CD14-positive monocyte (primary cell): ENCODE measurements around the gene FGF14. TPM values are rescaled to one million over a fixed set of nuclear protein-coding genes. Genes with fewer than 3 reads are reported as not detected.

Source experiments
- DNase-seq, 3 donors: peaks; one replicate each; pipeline ENCODE4 v3.0.0-alpha.2; 2011 to 2022
- H2AFZ ChIP-seq: 2 replicates; pipeline ENCODE4 v1.6.0; 2012; ENCODE audit warnings: mild to moderate bottlenecking, low read depth, low read length, inconsistent platforms; ENCODE audit not compliant: insufficient read depth, poor library complexity, severe bottlenecking
- H3K27ac ChIP-seq, 2 donors: 1 replicate in 1 of 2; 2 replicates in 1 of 2; pipeline ENCODE4 v1.5.1; 2012 to 2013; ENCODE audit warnings: low read length in 2 of 2, control low read depth in 1 of 2, inconsistent platforms in 1 of 2, low read depth in 1 of 2, mild to moderate bottlenecking in 1 of 2
- H3K27me3 ChIP-seq, 2 donors: one replicate each; pipeline versions ENCODE4 v1.6.0 to v1.6.1; 2011 to 2013; ENCODE audit warnings: low read length in 2 of 2; ENCODE audit not compliant: control insufficient read depth in 2 of 2, insufficient read depth in 2 of 2
- H3K36me3 ChIP-seq, 2 donors: replicated peaks in 1 of 2; 1 replicate in 1 of 2; 2 replicates in 1 of 2; pipeline versions ENCODE4 v1.5.1 to v1.6.1; 2012 to 2013; ENCODE audit warnings: low read length in 2 of 2, control low read depth in 1 of 2, inconsistent platforms in 1 of 2, mild to moderate bottlenecking in 1 of 2; ENCODE audit not compliant: insufficient read depth in 2 of 2, control insufficient read depth in 1 of 2
- H3K4me1 ChIP-seq, 2 donors: 1 replicate in 1 of 2; 2 replicates in 1 of 2; pipeline versions ENCODE4 v1.5.1 to v1.6.1; 2012 to 2013; ENCODE audit warnings: low read length in 2 of 2, control low read depth in 1 of 2, inconsistent platforms in 1 of 2, mild to moderate bottlenecking in 1 of 2, moderate library complexity in 1 of 2; ENCODE audit not compliant: insufficient read depth in 2 of 2, control insufficient read depth in 1 of 2
- H3K4me2 ChIP-seq: replicated peaks from 2 replicates; pipeline ENCODE3; 2012; ENCODE audit warnings: low read length, moderate library complexity, mild to moderate bottlenecking; ENCODE audit not compliant: poor library complexity, severe bottlenecking; ENCODE audit errors: extremely low read depth
- H3K4me3 ChIP-seq, 3 experiments: fragments of 200-600 bp in 1 of 3; sonication (generic) in 1 of 3; replicated peaks in 1 of 3; 1 replicate in 2 of 3; 2 replicates in 1 of 3; pipeline ENCODE4 v1.5.1; 2011 to 2013; ENCODE audit warnings: low read length in 3 of 3, mild to moderate bottlenecking in 3 of 3, control low read depth in 2 of 3, low read depth in 2 of 3, inconsistent platforms in 1 of 3, moderate library complexity in 1 of 3
- H3K79me2 ChIP-seq: 2 replicates; pipeline ENCODE4 v1.6.0; 2012; ENCODE audit warnings: mild to moderate bottlenecking, control low read depth, inconsistent platforms, low read length, moderate library complexity; ENCODE audit not compliant: insufficient read depth
- H3K9ac ChIP-seq: 2 replicates; pipeline ENCODE4 v1.6.0; 2017; ENCODE audit warnings: low read length, mild to moderate bottlenecking; ENCODE audit not compliant: insufficient read depth, poor library complexity, severe bottlenecking
- H3K9me3 ChIP-seq, 2 donors: replicated peaks in 1 of 2; 1 replicate in 1 of 2; 2 replicates in 1 of 2; pipeline versions ENCODE4 v1.5.1 to v1.6.1; 2012 to 2013; ENCODE audit warnings: low read length in 2 of 2, control low read depth in 1 of 2; ENCODE audit not compliant: control insufficient read depth in 1 of 2, insufficient read depth in 1 of 2
- H4K20me1 ChIP-seq: 2 replicates; pipeline ENCODE4 v1.6.0; 2012; ENCODE audit warnings: mild to moderate bottlenecking, low read length, control low read depth, moderate library complexity; ENCODE audit not compliant: insufficient read depth
- H3K27ac Mint-ChIP-seq, 7 donors: one replicate each; pipeline ENCODE4 v1.8.0; 2020; ENCODE audit warnings: mild to moderate bottlenecking in 7 of 7, mixed read lengths in 7 of 7, moderate library complexity in 6 of 7, inconsistent platforms in 2 of 7
- H3K27me3 Mint-ChIP-seq, 3 donors: one replicate each; pipeline ENCODE4 v1.8.0; 2021 to 2022; ENCODE audit warnings: low read depth in 3 of 3, mild to moderate bottlenecking in 3 of 3, mixed read lengths in 3 of 3, moderate library complexity in 3 of 3, inconsistent platforms in 1 of 3
- H3K36me3 Mint-ChIP-seq, 2 donors: one replicate each; pipeline ENCODE4 v1.8.0; 2020; ENCODE audit warnings: mixed read lengths in 2 of 2, inconsistent platforms in 1 of 2, mild to moderate bottlenecking in 1 of 2
- H3K4me1 Mint-ChIP-seq: one replicate; pipeline ENCODE4 v1.8.0; 2020; ENCODE audit warnings: mild to moderate bottlenecking, mixed read lengths
- H3K4me3 Mint-ChIP-seq, 2 donors: one replicate each; pipeline ENCODE4 v1.8.0; 2020; ENCODE audit warnings: mild to moderate bottlenecking in 2 of 2, mixed read lengths in 2 of 2, moderate library complexity in 1 of 2
- H3K9me3 Mint-ChIP-seq, 7 donors: one replicate each; pipeline ENCODE4 v1.8.0; 2020 to 2022; ENCODE audit warnings: mixed read lengths in 7 of 7, mild to moderate bottlenecking in 6 of 7, moderate library complexity in 6 of 7, inconsistent platforms in 2 of 7
- WGBS: methylation state at CpG from one replicate; pipeline ENCODE4 v1.1.5; 2013; ENCODE audit warnings: missing lambda C conversion rate; ENCODE audit not compliant: insufficient coverage; 5-methylcytosine and 5-hydroxymethylcytosine counted together
- intact Hi-C, 2 donors: fragments of 100-400 bp; cut with micrococcal nuclease; formaldehyde crosslinking; loops; one replicate each; pipeline versions ENCODE4 v1.15.0 to v1.15.1; 2023
- polyA plus RNA-seq, 3 donors: library from polyadenylated mRNA; depleted of rRNA in 1 of 3; unstranded in 2 of 3; stranded (reverse) in 1 of 3; fragments of 300-500 nt in 2 of 3; fragments of >200 nt in 1 of 3; fragmentation: Illumina TruSeq in 2 of 3; gene quantifications; 1 replicate in 2 of 3; 2 replicates in 1 of 3; pipeline ENCODE4 v1.2.3, GENCODE V29; 2012 to 2021
- TF ChIP-seq, protein P1 (sequence below): fragments of 200-600 bp; IDR thresholded peaks from one replicate; pipeline ENCODE4 v1.8.0; 2022; ENCODE audit warnings: antibody characterized with exemption, mild to moderate bottlenecking

The FGF14 gene
- polyA plus RNA-seq, 3 donors, result not detected

DNA sequence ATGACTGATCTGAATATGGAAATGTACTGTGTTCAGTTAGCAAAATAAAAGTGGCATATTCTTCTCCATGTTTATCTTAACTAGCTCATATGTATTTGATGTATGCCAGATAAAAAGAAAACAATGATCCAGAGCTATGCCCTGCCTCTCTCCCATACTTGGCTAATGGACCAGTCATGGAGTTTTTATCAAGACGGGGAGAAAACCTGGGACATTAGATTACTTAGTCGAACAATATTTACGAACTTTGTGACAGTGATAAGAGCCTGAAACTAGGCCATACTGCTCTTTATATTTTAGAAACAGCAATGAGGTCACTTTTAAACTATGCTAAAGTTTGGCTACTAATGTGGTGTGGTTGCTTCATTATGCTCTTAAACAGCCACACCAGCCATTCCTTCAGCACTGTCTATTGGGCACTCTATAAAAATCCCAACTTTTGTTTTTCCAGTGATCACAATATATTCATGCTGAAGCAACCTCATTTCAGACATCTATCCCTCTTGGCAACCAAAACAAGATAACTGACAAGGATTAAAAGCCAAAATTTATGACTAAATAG is 265.0 kb downstream of the FGF14 start:
- Mint-ChIP-seq H3K27me3 (no peaks in the 10 kb centered on the region), H3K9me3 (peaks cover 0 to 1% (median 0%) of the 10 kb centered on the region in 7 donors), H3K36me3 (no peaks in the 10 kb centered on the region), H3K4me3 (no peak overlapping the region), H3K4me1 (no peaks in the 10 kb centered on the region), H3K27ac (no peak overlapping the region)
- Histone ChIP-seq H4K20me1 (no peaks in the 10 kb centered on the region), H3K79me2 (no peaks in the 10 kb centered on the region), H2AFZ (no peak overlapping the region), H3K4me1 (no peaks in the 10 kb centered on the region), H3K4me2 (no peak overlapping the region), H3K9ac (no peak overlapping the region), H3K4me3 (no peak overlapping the region), H3K36me3 (no peaks in the 10 kb centered on the region), H3K9me3 (no peaks in the 10 kb centered on the region), H3K27me3 (no peaks in the 10 kb centered on the region), H3K27ac (no peak overlapping the region)
- TF ChIP-seq, protein P1, sequence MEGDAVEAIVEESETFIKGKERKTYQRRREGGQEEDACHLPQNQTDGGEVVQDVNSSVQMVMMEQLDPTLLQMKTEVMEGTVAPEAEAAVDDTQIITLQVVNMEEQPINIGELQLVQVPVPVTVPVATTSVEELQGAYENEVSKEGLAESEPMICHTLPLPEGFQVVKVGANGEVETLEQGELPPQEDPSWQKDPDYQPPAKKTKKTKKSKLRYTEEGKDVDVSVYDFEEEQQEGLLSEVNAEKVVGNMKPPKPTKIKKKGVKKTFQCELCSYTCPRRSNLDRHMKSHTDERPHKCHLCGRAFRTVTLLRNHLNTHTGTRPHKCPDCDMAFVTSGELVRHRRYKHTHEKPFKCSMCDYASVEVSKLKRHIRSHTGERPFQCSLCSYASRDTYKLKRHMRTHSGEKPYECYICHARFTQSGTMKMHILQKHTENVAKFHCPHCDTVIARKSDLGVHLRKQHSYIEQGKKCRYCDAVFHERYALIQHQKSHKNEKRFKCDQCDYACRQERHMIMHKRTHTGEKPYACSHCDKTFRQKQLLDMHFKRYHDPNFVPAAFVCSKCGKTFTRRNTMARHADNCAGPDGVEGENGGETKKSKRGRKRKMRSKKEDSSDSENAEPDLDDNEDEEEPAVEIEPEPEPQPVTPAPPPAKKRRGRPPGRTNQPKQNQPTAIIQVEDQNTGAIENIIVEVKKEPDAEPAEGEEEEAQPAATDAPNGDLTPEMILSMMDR, result no peak
- DNase-seq, result no peak
- no CpG with 5 or more reads among the region's 3 CpGs for WGBS
- intact Hi-C loops, result no loop called here

DNA sequence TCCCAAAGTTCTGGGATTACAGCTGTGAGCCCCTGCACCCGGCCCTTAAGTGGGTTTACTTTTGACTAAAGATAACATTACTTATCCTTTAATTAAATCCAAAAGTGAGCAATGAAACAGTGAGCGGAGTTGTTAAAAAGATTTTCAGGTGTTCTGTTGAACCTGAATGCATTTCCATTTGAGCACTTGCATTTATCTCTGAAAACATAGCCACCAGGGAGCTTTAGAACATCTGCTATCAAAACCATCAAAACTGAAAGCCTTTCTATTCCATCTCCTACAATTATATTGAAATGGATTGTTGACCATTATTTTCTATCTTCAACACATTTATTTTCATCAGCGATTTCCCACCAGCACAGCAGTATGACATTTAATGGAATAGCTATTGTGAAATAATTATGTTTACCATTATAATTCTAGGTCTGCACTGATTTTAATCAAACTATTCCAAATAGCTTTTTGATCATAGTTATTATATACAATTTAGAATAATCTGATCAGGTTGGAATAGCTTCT is 269.0 kb downstream of the FGF14 start:
- TF ChIP-seq, protein P1, result no peak
- intact Hi-C loops, result no loop called here
- Histone ChIP-seq H3K27ac (no peak overlapping the region), H3K4me1 (no peaks in the 10 kb centered on the region), H3K79me2 (no peaks in the 10 kb centered on the region), H2AFZ (no peak overlapping the region), H3K36me3 (no peaks in the 10 kb centered on the region), H3K9ac (no peak overlapping the region), H4K20me1 (no peaks in the 10 kb centered on the region), H3K4me2 (no peak overlapping the region), H3K4me3 (no peak overlapping the region), H3K27me3 (no peaks in the 10 kb centered on the region), H3K9me3 (no peaks in the 10 kb centered on the region)
- no peak for DNase-seq
- H3K9me3 Mint-ChIP-seq, result peaks cover 0 to 4% (median 0%) of the 10 kb centered on the region in 7 donors
- peaks cover 0 to 2% (median 0%) of the 10 kb centered on the region in 3 donors for H3K27me3 Mint-ChIP-seq
- no peaks in the 10 kb centered on the region for H3K36me3 Mint-ChIP-seq
- 100% methylated on average over 1 of the region's 3 CpGs for WGBS
- H3K27ac Mint-ChIP-seq, result no peak overlapping the region
- no peak overlapping the region for H3K4me3 Mint-ChIP-seq
- no peaks in the 10 kb centered on the region for H3K4me1 Mint-ChIP-seq
